Measurements from ENCODE around the gene CORO6.

Gene CORO6

GRCh38 chr17:29570521-29570920, 52.2 kb downstream of the CORO6 start:
- no peak for TF ChIP-seq SIN3A (IDR thresholded peaks at IDR 0.05; ENCODE audit: borderline replicate concordance, insufficient read depth, low read length)
- TF ChIP-seq POLR2AphosphoS5 (IDR thresholded peaks at IDR 0.05; ENCODE audit: low read depth, low read length), result no peak
- no peak for TF ChIP-seq TAF1 (IDR thresholded peaks at IDR 0.05; ENCODE audit: borderline replicate concordance, insufficient read depth, low read length)
- no peak for TF ChIP-seq FOXP2 (optimal IDR thresholded peaks at IDR 0.05; ENCODE audit: borderline replicate concordance, extremely low read depth, extremely low read length, insufficient read depth)
- TF ChIP-seq, protein P1, sequence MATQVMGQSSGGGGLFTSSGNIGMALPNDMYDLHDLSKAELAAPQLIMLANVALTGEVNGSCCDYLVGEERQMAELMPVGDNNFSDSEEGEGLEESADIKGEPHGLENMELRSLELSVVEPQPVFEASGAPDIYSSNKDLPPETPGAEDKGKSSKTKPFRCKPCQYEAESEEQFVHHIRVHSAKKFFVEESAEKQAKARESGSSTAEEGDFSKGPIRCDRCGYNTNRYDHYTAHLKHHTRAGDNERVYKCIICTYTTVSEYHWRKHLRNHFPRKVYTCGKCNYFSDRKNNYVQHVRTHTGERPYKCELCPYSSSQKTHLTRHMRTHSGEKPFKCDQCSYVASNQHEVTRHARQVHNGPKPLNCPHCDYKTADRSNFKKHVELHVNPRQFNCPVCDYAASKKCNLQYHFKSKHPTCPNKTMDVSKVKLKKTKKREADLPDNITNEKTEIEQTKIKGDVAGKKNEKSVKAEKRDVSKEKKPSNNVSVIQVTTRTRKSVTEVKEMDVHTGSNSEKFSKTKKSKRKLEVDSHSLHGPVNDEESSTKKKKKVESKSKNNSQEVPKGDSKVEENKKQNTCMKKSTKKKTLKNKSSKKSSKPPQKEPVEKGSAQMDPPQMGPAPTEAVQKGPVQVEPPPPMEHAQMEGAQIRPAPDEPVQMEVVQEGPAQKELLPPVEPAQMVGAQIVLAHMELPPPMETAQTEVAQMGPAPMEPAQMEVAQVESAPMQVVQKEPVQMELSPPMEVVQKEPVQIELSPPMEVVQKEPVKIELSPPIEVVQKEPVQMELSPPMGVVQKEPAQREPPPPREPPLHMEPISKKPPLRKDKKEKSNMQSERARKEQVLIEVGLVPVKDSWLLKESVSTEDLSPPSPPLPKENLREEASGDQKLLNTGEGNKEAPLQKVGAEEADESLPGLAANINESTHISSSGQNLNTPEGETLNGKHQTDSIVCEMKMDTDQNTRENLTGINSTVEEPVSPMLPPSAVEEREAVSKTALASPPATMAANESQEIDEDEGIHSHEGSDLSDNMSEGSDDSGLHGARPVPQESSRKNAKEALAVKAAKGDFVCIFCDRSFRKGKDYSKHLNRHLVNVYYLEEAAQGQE (IDR thresholded peaks at IDR 0.05; ENCODE audit: insufficient read depth in 1 of 2, low read depth in 2 of 2, low read length in 2 of 2), result no peak

DNA sequence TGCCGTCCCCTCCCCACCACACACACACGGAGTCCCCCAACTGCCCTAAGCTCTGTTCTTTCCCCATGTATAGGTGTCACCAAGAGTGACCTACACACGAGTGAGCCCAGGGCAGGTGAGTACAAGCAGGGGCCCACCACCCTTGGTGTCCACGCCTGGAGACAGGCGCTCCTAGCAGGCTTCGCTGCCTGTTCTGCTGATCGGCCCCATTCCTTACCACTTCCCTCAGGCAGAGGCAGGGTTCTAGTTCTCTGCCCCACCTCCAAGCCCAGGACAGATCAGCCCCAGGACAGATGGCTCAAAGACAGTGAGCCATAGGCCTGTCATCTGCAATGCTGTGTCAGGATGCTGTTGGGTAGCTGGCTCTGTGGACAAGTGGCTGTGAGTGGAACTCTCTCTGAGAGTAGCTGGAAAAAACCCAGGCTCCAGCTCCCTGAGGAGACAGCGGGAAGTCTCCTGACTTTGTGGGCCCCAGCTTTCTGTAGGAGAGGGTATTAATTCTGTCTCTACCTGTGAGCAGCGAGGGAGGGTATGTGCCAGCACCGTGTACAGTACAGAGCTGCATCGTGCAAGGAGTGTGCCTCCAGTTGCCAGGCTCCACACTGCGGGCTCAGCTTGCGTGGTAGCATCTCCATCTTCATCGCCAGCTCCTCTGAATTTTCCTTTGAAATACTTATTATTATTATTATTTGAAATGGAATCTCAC, 53.3 kb downstream of the CORO6 start:
- TF ChIP-seq POLR2AphosphoS5 (IDR thresholded peaks at IDR 0.05; ENCODE audit: low read depth, low read length), result no peak
- TF ChIP-seq SIN3A (IDR thresholded peaks at IDR 0.05; ENCODE audit: borderline replicate concordance, insufficient read depth, low read length), result no peak
- TF ChIP-seq, protein P1 (IDR thresholded peaks at IDR 0.05; ENCODE audit: insufficient read depth in 1 of 2, low read depth in 2 of 2, low read length in 2 of 2), result no peak

DNA sequence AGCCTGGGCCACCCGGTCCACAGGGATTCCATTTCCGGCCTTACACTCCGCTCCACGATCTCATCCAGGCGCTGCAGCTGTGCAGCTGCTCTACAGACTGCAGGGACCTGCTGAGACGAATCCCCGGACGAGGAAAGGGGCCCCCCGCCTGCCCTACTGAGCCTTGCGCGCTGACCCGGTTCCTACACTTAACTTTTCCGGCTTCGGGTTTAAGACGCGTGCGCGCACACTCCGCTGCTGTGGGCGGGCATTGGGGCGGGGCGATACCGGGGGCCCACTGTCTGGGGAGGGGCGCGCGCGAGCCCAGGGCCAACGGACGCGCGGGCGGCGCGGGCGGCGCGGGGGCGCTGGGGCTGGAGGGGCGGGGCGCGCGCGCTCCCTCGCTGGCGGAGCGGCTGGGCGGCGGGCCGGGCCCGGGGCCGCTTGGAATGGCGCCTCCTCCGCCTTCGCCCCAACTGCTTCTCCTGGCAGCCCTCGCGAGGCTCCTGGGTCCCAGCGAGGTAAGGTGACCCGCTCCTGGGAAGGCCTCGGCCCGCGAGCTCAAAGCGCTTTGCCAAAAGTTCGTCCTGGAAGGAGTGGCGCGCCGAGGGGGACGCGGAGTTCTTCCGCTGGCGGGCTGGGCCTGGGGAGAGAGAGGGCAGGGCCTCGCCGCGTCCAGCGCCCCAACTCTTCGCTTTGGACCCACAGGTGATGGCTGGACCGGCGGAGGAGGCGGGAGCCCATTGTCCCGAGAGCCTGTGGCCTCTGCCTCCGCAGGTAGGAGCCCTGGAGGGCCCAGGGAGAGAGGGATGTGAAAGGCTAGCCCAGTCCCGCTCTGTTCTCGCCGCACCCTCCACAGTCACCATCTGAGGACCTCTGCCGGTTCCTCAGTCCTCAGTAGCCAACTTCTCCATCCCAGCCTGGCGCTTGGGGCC, 54.1 kb downstream of the CORO6 start, which contains the start of gene TP53I13:
TP53I13 (plus strand) TSS at position 371 of the 914 bp plus-strand sequence; CDS start at position 429, 58 bp downstream.
- peak; percentile 88 for TF ChIP-seq POLR2AphosphoS5 (IDR thresholded peaks at IDR 0.05; ENCODE audit: low read depth, low read length)
- TF ChIP-seq FOXP2 (optimal IDR thresholded peaks at IDR 0.05; ENCODE audit: borderline replicate concordance, extremely low read depth, extremely low read length, insufficient read depth), result peak; percentile 49
- TF ChIP-seq TAF1 (IDR thresholded peaks at IDR 0.05; ENCODE audit: borderline replicate concordance, insufficient read depth, low read length), result 0 out of 2 replicates have a peak, but pooled peaks have one; percentile 42
- no peak for TF ChIP-seq SIN3A (IDR thresholded peaks at IDR 0.05; ENCODE audit: borderline replicate concordance, insufficient read depth, low read length)
- TF ChIP-seq, protein P1 (IDR thresholded peaks at IDR 0.05; ENCODE audit: insufficient read depth in 1 of 2, low read depth in 2 of 2, low read length in 2 of 2), result peak in 1 of 2 experiments; percentile 25; a peak in 1 of 4 replicates

- no peak for TF ChIP-seq POLR2AphosphoS5 (IDR thresholded peaks at IDR 0.05; ENCODE audit: low read depth, low read length)
- no peak for TF ChIP-seq FOXP2 (optimal IDR thresholded peaks at IDR 0.05; ENCODE audit: borderline replicate concordance, extremely low read depth, extremely low read length, insufficient read depth)
- TF ChIP-seq, protein P1 (IDR thresholded peaks at IDR 0.05; ENCODE audit: insufficient read depth in 1 of 2, low read depth in 2 of 2, low read length in 2 of 2), result no peak
- no peak for TF ChIP-seq TAF1 (IDR thresholded peaks at IDR 0.05; ENCODE audit: borderline replicate concordance, insufficient read depth, low read length)
- no peak for TF ChIP-seq SIN3A (IDR thresholded peaks at IDR 0.05; ENCODE audit: borderline replicate concordance, insufficient read depth, low read length)
These were observed 55.0 kb downstream of the CORO6 start for GRCh38 chr17:29567554-29568330.
